ENCODE results near the gene BCL2.

The BCL2 gene

DNA sequence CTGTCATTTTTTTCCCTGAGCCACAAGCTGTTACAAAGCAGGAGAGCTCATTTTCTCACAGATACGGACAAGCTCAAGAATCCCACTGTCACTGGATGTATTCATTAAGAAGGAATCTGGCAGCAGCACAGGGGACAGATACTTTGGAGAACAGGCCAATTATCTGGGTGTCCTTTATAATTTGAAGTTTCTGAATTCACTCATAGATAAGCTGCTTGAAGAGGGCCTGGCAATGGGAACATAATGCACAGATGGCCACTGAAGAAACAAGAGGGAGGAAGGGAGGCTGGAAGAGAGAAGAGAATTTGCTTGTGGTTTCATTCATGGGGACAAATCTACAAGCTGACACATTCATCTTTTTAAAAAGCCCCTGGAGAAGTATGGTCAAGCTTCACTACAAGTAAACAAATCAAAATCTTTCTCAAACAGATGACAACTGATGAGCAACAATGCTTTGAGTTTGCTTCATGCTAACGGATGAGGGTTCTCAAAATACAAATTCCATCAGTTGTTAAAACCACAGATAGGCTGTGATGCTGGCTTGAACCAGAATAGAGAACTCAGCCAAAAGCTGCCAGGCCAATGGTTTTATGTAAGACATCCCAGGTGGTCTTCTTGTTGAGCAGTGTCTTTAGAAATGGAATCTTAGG lies 11.9 kb downstream of the BCL2 start:
- no peak for DNase-seq

DNA sequence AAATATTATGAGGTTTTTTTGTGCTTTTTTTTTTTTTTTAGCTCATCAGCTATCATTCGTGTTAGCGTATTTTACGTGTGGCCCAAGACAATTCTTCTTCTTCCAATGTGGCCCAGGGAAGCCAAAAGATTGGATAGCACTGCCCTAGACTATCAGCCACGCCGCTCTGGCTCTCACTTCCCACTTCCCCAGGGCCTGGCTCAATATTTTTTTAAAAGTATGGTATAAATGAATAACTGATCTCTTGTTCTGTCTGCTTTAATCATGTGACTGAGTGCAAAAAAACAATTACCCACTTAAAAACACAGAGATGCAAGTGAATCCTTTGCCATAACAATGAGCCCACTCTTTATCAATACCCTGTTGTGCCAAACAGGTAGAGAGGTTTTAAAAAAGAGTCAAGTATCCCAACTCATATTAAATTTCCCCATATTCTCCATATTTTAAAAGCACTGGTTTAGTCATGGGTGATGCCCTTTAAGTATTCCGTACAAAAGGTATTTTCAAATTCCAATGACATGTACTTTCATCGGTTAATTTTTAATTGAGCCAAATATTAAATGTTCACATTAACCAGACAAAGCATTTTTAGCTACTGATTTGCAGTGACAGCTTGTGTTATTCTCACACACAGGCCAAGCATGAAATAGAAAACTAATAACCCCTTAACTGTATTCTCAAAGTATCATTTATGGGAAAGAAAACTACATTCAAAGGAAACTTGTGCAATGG lies 12.6 kb downstream of the BCL2 start:
- DNase-seq = no peak

DNA sequence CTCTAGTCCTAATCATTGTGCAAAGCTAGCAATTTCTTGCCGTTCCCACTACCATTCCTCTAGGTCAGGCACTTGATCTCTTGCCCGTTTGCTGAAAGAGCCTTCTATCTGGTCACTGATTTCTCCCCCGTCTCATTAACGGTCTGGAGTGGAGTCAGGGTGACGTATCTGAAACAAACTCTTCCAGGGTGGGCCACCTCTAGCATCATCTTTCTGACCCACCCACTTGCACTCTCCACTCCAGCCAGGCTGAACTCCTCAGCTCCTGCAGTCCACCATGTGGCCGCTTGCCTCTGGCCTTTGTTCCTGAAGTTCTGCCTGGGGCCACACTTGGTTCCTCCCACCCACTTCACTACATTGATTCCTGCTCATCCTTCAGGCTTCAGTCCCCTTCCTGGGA lies 13.3 kb downstream of the BCL2 start:
- no peak for DNase-seq

DNA sequence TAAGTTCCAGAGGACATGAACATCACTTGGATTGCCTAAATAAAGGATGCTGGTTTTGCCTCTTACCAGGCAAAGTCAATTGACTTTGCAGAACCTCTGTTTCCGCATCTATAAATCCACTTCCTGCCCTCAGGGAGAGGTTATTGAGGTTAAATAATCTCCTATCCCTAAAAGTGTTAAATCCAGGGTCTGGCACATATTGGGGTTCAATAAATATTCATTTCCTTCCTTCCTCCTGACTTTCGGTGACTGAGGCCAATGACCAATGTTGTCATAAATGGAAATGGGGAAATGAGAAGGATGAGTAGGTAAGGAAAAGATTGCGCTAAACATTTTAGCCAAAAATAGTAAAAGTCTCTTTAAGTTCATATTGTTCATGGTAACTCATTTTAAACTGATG lies 16.0 kb downstream of the BCL2 start:
- no peak for DNase-seq

DNA sequence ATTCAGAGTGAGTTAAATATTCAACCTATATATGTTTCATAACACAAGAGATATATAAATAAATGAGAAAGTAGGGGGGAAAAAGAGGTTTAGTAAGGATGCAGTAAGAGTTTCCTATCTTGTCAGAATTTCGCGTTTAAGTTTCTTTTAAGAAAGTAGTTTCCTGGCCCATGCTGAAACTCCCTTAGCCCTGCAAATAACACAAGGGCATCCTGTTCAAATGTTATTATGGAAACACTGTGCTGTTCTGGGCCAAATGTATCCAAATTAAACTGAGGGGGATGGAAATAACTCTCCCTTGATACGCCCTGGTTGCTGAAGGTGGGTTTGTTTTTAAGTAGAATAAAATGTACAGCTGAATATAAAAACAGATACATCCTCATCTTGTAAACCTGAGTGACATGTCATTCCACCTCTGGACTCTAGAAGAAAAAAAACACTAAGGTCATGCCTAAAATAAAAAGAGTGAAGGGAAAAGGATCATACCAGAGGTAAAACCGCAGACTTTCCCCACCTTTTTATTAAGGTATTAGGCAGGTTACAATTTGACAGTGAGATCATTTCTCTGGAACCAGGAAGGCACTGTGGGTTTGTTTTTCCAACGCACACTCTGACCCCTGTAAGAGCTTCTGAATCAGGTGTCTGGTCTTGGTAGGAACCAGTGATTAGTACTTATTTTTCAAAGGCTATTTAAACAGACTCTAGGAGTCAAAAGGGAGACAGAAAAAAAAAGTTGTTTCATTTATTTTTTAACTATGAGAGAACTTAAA lies 16.7 kb downstream of the BCL2 start:
- DNase-seq = no peak

DNA sequence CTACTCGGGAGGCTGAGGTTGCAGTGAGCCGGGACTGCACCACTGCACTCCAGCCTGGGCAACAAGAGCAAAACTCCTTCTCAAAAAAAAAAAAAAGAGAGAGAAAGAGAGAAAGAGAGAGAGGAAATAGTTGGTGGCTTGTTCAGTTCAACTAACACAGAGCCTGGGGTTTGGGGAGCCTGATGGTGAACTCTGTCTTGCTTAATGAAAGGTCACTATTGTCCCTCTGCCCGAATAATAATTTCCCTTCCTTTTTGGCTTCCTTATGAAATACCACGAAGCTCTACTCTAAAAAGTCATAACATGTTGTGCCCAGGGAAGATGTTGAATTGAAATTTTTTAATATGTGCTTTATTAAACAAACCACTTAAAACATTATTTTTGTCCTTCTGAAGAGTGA lies 17.3 kb downstream of the BCL2 start:
- no peak for DNase-seq

DNA sequence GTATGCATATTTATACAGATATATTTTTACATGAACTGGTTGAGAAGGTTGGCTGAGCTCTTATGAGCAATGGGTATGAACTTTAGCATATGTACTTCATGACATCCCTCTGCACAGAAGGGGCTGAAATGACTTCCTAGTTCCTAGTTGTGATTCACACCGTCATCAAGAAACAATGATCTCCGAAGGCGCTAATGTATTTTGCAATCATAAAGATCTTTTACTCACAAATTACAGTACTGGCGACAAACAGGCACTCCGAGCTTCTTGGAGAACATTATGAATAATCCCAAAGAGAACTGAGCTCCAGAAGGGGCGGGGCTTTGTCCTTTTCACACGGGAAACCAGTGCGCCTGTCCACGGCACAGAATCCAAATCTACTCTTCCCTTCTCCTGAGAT lies 18.1 kb downstream of the BCL2 start:
- no peak for DNase-seq

DNA sequence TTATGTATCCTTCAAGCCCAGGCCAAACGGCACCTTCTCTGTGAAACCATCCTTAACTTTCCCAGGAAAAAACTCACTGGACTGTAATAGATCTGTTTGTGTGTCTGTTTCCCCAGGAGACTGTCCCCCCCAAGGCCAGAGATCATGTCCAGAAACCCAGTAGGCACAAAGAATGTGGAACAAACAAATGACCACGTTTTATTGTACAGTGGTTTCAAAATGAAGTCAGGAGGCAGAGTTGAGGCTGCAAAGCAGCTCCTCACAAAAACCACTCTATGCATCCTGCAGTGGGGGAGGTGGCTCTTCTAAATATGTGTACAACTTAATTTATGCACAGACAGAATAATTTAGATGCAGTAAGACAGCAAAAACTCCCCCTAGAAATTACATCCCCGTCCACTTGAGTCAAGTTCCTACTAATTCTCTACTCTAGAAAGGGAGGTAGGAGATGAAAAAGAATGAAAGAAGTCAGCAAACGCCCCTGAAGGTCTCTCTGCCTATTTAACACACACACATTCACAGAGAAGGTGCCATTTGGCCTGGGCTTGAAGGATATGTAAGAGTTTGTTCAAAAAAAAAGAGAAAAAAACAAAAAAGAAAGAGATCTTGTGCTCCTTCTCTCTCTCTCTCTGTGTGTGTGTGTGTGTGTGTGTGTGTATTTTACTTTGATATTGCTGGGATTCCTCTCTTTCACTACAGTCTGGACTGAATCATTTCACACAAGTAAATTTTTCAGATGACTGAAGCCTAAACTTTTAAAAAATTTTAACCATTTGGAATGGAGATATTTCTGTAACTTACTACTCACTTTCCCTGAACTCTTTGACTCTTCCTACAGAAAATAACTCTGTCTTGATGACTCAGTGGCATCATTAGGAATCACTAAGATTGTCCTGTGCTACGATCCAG lies 19.5 kb downstream of the BCL2 start:
- DNase-seq = no peak

DNA sequence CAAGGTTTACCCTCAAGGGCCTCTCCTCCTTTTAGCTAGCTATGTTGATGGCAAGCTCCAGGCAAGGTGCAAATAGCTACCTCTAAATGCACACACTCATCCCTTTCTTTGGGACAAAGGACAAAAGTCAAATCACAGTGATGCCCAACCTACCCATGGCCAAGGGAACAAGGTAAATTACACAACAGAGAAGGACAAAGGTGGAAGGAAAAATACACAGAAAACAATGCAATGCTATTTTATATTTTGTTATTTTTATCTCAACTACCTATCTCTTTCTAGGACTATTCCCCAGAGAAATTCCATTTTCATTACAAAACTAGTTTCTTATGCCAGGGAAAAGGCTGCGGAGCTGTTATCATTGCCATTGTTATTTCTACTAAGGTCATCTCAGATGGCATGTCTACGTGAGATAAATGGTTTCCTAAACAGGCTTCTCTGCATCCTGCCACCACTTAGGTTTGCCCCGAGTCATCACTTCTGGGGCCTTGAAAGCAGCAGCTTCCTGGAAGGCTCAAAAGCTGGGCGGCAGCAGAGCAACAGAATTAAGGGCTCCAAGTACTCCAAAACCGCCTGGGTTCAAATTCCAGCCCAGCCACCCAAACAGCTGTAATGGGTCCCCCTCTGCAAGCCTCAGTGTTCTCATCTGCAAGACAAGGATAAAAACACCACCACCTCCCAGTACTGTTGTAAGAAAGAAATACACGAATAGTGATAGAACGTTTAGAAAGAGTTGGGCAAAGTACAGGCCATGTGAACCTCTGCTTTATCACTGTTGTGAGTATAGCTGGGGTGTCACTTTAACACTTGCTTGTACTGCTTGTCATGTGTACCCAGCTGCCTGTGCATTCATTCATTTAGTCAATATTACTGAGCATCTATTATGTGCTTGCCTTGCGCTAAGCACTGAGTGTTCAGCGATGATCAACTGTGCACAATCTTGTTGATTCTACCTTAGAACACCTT lies 20.9 kb downstream of the BCL2 start:
- DNase-seq = no peak

DNA sequence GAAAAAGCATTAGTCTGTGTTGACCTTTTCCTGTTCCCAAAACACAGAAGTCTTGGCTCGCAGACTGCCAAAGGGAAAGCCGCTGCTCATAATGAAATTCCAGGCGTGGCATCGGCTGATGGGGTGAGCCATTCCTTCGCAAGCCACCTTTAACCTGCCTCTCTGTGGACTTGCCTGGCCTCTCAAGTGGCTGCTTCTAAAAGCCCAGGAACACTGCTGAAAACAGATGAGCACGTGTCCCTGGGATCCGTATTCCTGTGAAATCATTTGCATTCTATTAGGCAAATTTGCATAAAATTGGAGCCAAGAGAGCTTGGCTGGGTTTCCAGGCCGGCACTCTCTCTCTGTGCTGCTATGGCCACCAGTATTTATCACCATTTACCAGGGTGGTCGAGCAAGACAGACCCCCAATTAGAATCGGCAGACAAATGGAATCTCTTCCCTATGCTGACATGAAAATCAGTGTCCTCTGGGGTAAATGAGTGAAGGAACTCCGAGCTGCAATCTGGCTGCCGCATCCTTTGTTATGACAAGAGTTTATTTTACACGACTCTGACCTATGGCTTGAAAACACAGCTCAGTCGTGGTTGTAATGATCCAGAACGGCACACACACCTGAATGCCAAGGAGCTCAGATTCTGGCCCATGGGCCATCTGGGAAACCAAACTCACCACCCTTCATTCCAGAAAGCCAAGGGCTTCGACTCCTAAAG lies 21.7 kb downstream of the BCL2 start:
- no peak for DNase-seq

DNA sequence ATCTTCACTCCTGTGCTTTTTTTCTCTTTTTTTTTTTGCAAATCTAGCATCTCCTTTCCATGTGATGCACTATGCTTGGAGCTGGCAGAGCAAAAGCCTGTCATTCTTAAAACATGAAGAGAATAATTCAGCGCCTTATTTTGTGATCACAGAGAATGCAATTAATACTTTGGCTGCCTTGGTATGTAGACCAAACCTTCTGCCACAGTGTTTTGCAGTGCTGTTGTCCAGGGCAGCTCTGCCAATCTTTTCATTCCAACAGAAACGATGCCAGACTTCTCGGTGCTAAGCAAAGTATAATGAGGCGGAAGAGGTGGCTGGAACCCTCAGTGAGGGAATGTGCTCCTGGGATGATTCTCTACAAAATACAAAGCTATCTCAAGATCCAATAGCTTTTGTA lies 25.6 kb downstream of the BCL2 start:
- no peak for DNase-seq

DNA sequence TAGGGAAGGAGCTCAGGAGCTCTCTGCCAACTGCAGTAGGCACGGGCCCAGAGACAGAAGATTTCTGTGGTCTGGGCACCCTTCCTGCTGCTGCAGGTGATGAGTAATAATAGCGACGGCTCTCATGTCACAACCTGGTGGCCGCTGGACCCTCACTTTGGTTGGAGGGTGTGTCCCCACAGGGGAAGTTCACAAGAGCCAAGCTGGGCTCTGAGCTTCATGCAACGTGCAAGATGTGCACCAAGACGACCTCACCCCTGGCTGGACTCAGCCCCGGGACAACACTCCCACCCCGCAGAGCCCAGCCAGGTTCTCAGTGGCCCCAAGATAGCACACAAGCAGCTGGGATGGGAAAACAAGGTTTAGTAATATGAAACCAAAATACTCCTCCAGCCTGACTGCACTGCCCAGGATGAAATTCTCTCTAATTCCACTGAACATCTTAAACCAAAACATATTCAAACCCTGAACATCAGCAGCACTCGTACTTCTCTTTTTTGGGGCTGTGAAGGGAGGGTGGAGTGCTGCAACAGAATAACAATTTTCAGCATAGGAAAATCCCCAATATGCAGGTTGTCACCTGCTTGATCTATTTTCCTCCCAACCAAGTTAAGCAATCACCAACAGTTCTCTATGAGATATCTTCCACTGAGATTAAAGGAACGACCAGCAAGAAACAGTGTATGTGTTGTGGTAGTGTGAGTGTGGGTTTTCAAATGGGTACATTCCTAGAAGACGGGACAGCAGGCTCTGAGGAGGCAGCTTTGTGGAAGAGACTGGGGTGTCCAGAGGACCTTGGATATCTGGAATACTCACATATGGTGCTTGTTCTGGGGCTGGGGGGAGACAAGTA lies 26.5 kb downstream of the BCL2 start:
- DNase-seq = no peak

DNA sequence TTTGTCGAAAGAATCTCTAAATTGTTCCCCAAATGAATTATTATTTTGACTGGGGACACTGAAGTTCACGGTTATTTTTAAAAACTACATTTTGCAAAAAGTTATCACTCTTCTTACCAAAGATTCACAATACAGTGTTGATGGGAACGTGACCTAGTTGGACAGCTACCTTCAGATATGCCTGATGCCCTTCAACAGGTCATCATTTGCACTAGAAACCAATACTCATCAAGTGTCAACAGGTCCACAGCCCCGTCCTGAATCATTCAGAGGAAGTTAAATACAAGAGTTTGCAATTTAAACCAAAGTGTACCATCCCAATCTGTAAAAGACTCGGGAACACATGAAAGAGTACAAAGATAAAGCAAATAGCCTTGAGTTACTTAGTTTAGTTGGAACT lies 28.3 kb downstream of the BCL2 start:
- DNase-seq = no peak

DNA sequence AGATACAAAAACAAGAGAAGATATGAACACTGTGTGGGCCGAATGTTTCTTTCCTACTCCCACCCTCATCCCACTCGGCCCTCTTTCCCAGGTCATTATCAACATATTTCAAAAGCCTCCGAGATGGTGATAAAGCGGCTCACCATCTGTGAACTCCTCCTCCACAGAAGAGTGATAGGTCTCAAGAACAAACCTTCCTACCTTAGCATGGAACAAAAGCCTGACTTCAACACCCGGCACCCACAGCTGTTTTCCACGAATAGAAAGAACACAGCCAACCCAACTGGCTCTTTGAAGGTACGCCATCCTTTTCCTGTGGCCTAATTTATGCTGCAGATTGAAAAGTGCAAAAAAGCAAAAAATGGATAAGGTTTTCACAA lies 28.8 kb downstream of the BCL2 start:
- DNase-seq = no peak

DNA sequence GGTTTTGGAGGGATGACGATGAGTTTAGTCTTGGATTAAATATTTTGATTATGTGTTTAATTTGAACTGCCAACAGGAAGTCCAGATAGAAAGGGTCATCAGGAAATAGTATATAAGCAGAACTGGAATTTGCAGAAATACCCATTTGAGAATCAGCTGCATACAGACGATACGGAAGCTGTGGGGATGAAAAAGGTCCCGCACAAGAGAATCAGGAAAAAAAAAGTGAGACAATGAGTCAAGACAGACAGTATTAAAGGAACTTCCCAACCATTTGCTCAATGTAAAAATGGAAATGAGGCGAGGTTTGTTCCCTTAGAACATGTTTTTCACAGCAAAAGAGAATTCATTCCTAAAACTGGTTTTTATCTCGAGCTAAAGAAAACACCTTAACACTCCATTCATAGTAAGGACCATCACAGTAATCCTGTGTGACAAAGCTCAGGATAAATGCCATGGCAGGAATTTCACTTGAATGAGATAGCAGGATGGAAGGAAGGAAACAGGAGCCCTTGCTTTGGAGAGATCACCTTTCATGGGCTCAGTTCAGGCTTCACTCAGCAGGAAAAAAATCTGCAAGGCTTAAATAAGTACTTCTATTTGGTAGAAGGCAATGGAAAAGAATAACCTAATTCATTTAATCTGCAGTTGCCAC lies 29.3 kb downstream of the BCL2 start:
- no peak for DNase-seq

DNA sequence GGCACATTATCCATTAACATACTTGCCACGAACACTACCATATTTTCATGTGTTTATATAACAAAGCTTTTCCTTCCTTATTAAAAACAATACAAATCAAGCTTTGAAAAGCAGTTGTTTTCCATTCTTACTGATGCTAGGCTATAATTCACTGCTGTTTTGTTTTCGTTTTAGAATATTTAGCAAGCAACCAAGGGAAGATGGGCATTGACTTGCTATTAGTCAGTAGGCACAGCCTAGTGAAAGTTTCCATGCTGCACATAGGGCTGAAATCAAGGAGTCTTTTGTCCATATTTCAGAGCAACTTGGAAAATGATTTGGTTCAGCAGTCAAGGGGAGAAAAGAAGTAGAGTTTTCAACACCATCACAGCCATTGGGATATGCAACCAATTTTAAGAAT lies 31.3 kb downstream of the BCL2 start:
- DNase-seq = no peak

DNA sequence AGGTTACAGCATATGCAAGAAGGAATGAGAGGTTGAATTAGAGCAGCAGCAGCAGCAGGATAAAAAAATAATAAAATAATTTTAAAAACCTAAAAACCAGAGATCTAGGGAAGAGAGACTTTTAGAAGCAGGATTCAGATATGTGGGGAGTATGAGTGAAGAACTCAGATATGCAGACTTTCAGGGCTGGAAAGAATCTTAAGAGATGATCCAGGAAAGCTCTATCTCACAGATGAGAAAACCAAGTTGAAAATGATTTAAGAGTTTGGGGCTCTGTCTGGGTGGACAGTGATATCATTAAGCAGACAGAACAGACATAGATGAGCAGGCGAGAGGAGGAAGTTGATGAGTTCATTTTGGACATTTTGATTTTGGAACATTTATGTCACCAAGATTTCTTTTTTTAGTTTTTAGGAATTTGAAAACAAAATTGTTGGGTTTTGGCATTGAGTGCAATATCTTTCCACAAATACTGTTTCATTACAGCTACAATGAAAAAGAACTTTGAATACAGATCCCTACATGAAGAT lies 31.8 kb downstream of the BCL2 start:
- no peak for DNase-seq

DNA sequence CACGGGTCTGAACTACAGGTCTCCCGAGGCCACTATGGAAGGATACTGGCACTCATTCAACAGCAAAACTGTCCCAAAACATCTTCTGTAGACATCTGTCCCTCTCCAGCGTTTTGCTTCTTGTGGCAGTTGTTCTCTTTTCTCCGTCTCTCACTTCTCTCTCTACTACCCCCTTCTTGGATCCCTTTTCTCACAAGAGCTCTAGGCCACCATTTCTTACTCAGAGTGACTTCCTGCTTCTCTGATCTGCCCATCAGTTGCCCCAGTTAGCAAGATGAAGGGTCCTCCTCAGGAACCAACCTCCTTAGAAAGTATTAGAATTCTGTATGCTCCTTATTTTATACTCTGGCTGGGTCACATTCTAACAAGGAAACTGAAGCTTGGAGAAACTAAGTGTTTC lies 32.6 kb downstream of the BCL2 start:
- no peak for DNase-seq

Data from NCI-H187 treated with DMSO at 0.1 percent for 48 hours (cell line).